HG03095 (cell line): ENCODE results near the gene ZNF581.
A peak's percentile ranks its signal among the peaks of the same experiment; 100 is the strongest.

Source experiments
- ATAC-seq: cut with Tn5 transposase; IDR thresholded peaks from one replicate; pipeline ENCODE4 v1.9.1; 2021; ENCODE audit warnings: moderate library complexity; ENCODE audit not compliant: unreplicated experiment

ZNF581 gene

DNA sequence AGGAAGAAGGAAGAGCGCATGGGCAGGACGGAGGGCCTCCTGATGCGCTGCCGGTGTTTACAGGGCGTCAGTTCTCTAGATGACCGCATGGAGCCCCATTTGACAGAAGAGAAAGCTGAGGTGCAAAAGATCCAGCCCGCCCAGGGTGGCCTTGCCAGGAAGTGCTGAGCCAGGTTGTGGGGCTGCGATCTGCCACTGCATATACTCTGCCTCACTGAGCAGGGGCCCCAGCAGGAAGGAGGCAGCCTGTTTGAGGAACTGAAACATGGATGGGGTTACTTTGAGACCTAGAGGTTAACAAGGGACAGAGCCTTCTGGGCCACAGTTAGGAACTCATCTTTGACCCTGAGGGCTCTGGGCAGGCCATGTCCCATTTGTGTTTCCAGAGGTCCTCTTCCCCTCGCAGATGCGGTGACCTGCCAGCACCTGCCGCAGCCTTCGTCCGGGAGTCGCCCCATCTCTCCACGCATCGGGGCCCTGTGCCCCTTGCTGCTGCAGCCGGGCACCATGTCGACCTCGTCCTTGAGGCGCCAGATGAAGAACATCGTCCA lies 34.7 kb downstream of the ZNF581 start:
- peak; percentile 62 for ATAC-seq

DNA sequence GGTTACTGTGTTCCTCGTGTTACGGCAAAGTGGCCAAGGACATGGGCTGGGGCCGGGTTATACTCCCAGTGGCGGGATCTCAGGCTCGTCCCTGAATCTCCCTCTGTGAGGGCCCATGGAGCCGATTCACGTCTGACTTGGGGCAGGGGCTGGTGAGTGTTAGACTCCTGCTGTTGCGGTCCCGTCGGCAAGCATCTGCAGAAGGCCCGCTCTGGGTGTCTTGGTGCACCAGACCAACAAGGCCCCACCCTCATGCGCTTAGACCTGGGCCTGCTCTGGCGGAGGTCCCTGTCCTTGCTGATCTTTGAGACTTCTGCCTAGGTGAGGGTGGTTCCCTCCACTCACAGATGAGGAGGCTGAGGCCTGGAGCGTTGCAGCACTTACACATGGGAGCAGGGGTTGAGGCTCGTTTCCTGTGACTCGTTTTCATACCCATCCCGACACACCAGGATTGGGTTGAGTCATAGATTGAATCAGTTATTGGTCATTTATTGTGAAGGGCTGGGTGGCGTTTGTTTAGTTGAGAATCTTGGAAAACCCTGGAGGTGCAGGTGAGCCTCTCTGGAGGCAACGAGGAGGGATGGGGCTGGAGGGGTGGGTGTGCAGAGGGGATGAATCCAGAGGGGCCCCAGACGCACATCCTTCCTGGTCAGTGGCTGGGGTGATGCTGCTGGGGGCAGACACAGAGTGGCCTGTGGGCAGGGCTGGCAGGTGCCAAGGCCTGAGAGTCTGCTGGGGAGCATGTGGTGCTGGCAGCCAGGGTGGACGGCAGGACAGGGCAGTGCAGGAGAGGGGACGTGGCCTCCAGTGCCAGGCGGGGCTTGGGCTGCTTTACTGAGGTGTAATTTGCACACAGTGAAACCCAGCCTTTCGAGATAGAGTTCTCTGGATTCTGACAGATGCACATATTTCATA lies 36.2 kb downstream of the ZNF581 start:
- no peak for ATAC-seq

DNA sequence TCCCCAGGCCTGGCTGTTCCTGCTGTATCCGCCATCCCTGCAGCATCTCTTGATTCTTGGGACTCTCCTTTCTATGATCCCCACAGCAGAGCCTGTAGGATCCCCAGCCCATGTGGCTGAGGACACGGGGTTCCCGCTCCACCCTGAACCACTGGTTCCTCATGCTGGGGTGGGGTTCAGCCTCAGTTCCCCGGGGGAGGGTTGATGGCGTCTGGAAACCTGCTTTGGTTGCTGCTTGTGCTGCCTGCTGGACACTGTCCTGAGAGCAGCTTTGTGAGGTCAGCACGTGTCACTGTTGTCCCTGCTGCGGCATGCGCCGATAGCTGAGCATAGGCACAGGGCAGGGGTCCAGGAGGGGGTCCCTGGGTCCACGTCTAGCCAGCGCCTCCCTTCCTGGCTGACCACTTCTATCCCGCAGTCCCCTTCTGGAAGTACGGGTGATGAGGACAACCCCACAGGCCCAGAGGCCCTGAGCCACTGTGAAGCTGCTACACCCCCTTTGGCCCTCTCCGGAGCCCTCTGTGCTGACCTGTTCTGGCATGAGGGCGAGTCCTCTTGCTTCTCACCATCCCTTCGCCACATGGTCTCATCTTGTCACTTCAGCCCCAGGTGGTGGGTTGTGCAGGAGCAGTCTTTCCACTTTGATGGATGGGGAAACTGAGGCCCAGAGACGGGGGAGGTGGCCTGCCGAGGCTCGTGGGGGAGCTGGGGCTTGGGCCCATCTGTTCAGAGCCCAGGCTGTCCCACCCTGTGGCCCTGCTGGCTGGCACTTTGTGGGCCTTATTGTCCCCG lies 37.1 kb downstream of the ZNF581 start:
- no peak for ATAC-seq

DNA sequence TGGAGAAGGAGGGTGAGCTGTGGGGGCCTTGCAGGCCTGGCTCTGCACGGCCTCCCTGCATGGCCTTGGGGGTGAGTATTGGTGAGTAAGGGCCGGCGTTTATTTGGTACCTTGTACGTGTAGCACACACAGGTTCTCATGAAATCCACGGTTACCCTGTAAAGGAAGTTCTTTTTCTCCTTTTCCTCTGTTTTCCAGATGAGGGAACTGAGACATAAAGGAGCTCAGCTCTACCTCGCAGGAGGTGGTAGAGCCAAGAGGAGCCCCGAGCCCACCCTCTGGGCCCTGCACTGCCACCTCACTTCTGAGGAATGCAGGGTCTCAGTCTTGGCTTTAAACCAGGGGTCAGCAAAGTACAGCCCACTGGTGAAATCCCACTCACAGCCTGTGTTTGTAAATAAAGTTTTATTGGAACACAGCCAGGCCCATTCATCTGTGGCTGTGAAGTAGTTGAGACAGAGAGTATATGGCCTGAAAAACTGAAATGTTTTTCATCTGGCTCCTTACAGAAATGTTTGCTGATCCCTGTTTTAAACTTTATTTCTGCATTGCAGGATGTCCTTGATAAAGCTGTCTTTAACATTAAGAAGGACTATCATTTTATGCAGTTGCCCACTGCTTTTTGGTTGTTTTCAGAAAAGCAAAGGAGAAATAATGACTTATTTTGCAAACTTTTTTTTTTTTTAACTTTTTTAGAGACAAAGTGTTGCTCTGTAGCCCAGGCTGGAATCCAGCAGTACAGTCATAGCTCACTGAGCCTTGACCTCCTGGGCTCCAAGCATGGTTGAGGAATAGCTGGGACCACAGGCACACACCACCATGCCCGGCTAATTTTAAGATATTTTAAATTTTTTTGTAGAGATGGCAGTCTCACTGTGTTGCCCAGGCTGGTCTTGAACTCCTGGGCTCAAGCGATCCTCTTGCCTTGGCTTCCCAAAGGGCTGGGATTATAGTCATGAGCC lies 38.0 kb downstream of the ZNF581 start:
- ATAC-seq, result no peak

GRCh38 chr19:55683449-55684261 lies 40.2 kb downstream of the ZNF581 start:
- no peak for ATAC-seq

GRCh38 chr19:55684946-55685681 lies 41.7 kb downstream of the ZNF581 start:
- ATAC-seq, result no peak

DNA sequence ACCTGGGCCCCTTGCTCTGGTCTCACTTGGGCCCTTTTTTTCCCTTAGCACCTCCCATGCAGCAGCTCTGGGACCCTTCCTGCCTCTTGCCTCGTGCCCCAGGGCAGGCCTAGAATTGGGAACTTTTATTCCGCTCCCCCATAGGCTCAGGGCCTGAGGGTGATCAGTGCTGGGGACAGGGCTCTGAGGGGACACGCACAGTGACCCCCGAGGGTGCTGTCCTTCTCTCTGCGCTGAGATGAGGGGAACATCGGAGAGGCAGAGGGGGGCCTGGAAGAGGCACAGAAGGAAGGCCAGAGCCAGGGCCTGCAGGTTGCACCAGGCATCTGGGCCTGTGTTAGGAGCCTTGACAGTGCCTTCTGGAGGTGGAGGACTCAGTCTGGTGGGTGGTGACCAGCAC lies 42.3 kb downstream of the ZNF581 start:
- ATAC-seq, result no peak

DNA sequence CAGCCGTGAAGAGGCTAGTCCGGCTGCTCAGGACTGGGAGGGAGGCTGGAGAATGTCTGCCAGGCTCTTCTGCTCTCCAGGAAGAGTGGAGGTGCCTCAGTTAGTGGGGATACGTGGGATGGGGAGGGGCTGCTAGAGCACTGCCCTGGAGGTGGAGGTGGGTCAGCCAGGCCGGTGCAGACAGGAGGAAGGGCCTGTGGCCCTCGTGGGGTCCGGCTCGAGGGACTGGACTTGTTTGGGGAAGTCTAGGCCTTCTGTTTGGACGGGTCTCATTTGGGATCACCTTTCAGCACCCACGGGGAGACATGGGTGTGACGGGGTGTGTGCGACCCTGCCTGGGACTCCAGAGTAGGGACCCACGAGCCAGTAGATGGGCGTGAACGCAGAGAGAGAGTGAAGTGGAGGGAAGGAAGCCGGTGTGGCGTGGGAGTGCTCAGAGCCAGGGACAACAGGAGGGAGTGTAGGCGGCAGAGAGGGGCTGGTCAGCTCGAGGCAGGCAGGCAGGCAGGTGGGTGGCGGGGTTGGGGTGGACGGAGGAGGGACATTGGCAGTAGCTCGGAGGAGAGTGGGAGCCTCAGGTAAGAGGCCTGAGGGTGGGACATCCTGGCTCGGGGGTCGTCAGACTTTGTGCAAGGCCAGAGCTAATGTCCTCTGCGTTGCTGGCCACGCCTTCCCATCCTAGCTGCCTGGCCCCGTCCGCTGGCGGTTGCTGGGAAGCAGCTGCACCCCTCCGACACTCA lies 43.0 kb downstream of the ZNF581 start:
- ATAC-seq, result no peak

GRCh38 chr19:55687281-55688201 lies 44.1 kb downstream of the ZNF581 start:
- no peak for ATAC-seq

GRCh38 chr19:55688422-55689218 lies 45.2 kb downstream of the ZNF581 start:
- ATAC-seq, result no peak

DNA sequence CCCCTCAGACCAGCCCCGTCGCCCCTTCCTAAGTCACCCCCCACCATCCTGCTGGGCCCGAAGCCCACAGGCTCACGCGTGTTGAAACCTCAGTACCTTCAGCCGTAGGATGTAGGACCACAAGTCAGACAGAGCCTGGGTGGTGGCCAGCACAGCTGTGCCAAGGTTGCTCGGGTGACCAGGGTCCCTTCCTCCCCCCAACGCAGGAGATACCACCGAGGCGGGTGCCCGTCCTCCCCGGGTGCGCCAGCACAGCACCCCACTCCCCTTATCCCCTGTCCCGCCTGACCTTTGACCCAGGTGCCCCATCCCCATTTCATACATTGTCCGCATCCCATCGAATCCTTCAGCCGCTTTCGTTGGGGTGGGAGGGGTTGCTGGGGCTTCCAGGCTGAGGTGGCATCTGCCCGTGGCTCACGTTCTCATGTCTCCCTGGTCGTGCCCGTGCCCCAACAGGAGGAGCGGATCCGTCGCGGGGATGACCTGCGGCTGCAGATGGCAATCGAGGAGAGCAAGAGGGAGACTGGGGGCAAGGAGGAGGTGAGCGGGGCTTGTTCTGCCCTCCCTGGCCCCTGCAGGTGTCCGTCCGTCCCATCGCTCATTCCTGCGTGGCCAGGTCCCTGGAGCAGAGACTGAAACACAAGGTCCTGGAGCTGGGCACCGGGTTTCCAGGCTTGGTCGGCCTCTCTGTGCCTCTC lies 46.1 kb downstream of the ZNF581 start:
- no peak for ATAC-seq

DNA sequence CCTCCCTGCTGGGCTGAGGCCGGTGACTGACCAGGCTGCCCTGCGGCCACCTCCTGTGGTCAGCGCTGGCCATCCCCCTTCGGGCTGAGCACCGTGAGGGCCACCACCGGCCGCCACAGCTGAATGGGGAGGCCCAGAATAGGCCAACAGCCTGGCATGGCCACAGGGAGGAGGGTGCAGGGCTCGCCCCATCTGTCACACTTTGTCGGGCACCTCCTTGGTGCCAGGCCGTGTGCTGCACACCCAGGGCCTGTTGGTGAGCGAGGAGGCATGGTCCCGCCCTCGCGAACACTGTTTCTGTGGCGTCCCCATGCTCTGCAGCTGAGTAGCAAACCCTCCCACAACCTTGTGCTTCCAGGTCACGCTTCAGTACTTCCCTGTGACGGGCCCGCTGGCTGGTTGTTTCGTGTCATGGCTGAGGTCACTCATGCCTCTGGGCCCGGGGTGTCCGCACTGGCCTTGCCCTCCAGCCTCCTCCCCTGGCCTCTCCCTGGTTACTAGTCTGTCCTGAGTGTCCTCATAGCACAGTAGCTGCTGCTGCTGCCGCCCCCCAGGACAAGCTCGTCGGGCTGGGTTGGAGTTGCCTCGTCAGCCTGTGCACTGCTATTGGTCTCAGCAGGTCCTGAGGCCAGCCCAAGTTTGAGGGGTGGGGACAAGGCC lies 46.8 kb downstream of the ZNF581 start:
- ATAC-seq, result no peak

- no peak for ATAC-seq
Measured at GRCh38 chr19:55690769-55691545, 47.5 kb downstream of the ZNF581 start.
